ENCODE measurements around the gene POLD2.

GRCh38 chr7:44167920-44168319 lies 44.6 kb upstream of the POLD2 start:
- TF ChIP-seq CTCF (conservative IDR thresholded peaks at IDR 0.05 in 1 of 2, IDR thresholded peaks at IDR 0.05 in 1 of 2; ENCODE audit: extremely low read depth in 1 of 2, insufficient read depth in 1 of 2, low read depth in 1 of 2, low read length in 2 of 2) (no peak), EZH2 (IDR thresholded peaks at IDR 0.05; ENCODE audit: borderline replicate concordance, low read length) (no peak)

Data from mammary epithelial cell (primary cell).